NCI-H2107 (cell line): ENCODE results near the gene AKR7A2.
"Not testable (repeated sequence)": the region's sequence is repeated elsewhere in the genome, so short reads cannot be mapped to it uniquely, and the experiment has no call there.

ENCODE experiments used
- DNase-seq: peaks from one replicate; lab custom pipeline; 2025; lab: John Stamatoyannopoulos, UW

The AKR7A2 gene

DNA sequence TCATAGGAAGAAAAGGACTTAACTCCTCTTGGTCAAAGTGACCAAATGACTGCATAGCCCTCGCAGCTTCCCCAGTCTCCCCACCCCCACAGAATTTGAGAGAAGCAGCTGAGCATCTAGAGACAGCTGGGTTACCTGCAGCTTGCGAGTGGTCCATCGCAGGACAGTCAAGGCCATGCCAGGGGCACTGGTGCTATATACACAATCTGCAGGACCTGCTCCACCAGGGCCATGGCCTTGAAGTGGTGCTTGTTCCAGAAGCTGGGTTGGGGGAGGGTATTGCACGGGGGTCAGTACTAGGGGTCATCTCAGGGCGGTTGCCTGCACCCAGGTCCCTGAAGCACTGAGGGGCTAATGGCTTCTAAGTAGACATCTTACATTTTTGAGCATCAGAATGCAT is 49.9 kb downstream of the AKR7A2 start:
- no peak for DNase-seq

GRCh38 chr1:19260211-19261138 is 51.5 kb downstream of the AKR7A2 start:
- DNase-seq = peak; percentile 67

- DNase-seq = no peak
Measured at GRCh38 chr1:19258353-19258752, 53.6 kb downstream of the AKR7A2 start.

DNA sequence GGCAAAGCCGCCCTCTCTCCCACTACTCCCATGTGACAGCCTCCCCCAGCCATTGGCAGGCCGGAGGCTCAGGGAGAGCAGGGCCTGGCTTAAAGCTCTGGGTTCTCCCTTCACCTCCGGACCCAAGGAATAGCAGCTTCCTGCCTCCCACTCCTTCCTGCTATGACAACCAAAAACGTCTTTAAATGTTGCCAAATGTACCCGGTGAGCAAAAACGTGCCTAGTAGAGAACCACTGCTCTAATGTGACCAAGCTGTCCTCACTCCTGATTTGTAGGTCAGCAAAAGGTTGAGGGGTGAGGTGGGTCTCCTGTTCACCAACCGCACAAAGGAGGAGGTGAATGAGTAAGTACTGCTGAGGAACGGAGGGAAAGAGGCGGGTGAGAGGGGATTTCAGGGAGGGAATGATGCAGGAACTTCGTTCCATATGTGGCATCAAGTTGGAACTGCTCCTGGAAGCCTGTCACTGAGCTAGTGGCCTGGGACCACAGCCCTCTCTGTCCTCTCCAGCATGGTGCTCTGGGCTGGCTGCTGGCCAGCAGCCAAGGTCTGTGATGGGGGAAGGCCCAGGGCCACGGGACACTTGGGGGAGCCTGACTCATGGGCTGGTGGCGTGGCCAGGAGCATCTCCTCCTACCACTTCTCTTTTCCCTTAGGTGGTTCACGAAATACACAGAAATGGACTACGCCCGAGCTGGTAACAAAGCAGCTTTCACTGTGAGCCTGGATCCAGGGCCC is 54.6 kb downstream of the AKR7A2 start:
- no peak for DNase-seq

GRCh38 chr1:19256301-19256700 is 55.6 kb downstream of the AKR7A2 start:
- not testable (repeated sequence) for DNase-seq

- DNase-seq = no peak
Measured at GRCh38 chr1:19255288-19255687, 56.7 kb downstream of the AKR7A2 start.

- no peak for DNase-seq
Measured at GRCh38 chr1:19254416-19254815, 57.5 kb downstream of the AKR7A2 start.
